Thyroid gland (tissue), 4 donors: Measurements from ENCODE around the gene METTL22. TPM values are rescaled to one million over a fixed set of nuclear protein-coding genes. Genes with fewer than 3 reads are reported as not detected.

Source experiments
- DNase-seq, 2 donors: peaks; one replicate each; pipeline ENCODE4 v3.0.0-alpha.2; 2019
- H3K27ac ChIP-seq, 3 donors: fragments of 200-600 bp; sonication (generic); 1 replicate in 2 of 3; 2 replicates in 1 of 3; pipeline ENCODE4 v1.5.1; 2016 to 2019; ENCODE audit warnings: mild to moderate bottlenecking in 1 of 3, moderate library complexity in 1 of 3
- H3K27me3 ChIP-seq: fragments of 200-600 bp; sonication (generic); one replicate; pipeline ENCODE4 v1.5.1; 2019
- H3K36me3 ChIP-seq, 2 donors: fragments of 200-600 bp; sonication (generic); one replicate each; pipeline ENCODE4 v1.5.1; 2016 to 2019
- H3K4me1 ChIP-seq, 2 donors: fragments of 200-600 bp; sonication (generic); one replicate each; pipeline ENCODE4 v1.5.1; 2017 to 2019
- H3K4me3 ChIP-seq, 3 donors: fragments of 200-600 bp; sonication (generic); replicated peaks in 1 of 3; 1 replicate in 2 of 3; 2 replicates in 1 of 3; pipeline ENCODE4 v1.5.1; 2016; ENCODE audit warnings: mild to moderate bottlenecking in 1 of 3
- H3K9me3 ChIP-seq: fragments of 200-600 bp; sonication (generic); one replicate; pipeline ENCODE4 v1.5.1; 2017
- CTCF ChIP-seq, 6 experiments: fragments of 200-600 bp in 3 of 6; fragments of 450-650 bp in 3 of 6; sonication (generic) in 3 of 6; IDR thresholded peaks; one replicate each; pipeline ENCODE4 v1.5.1; 2016 to 2019; ENCODE audit warnings: antibody characterized with exemption in 6 of 6, mild to moderate bottlenecking in 2 of 6, inconsistent platforms in 1 of 6, moderate library complexity in 1 of 6
- POLR2A ChIP-seq, 2 donors: fragments of 450-650 bp; IDR thresholded peaks; one replicate each; pipeline ENCODE4 v1.6.1; 2017; ENCODE audit warnings: antibody characterized with exemption in 2 of 2, mild to moderate bottlenecking in 2 of 2, moderate library complexity in 1 of 2
- WGBS, 2 donors: methylation state at CpG; one replicate each; pipeline ENCODE4 v1.1.5; 2017; 5-methylcytosine and 5-hydroxymethylcytosine counted together
- intact Hi-C: fragments of 100-400 bp; cut with DNase I; formaldehyde crosslinking; loops from one replicate; pipeline ENCODE4 v1.15.1; 2023
- total RNA-seq, 4 donors: library from RNA; depleted of rRNA; stranded (reverse); fragments of >200 nt; gene quantifications; one replicate each; pipeline ENCODE4 v1.2.3, GENCODE V29; 2016

The METTL22 gene
- total RNA-seq, 4 donors from 2014 or later = 16.5 to 43.2 (median 18.8) TPM

GRCh38 chr16:8669481-8669880 is 48.0 kb downstream of the METTL22 start:
- H3K4me3 ChIP-seq = no peak overlapping the region
- WGBS, 2 donors = 43 to 44% methylated on average over 1 of the region's 1 CpG
- no peaks in the 10 kb centered on the region for H3K27me3 ChIP-seq
- DNase-seq = peak; percentile 76 to 77
- no peak for TF ChIP-seq CTCF (IDR thresholded peaks at IDR 0.05)
- H3K36me3 ChIP-seq = no peaks in the 10 kb centered on the region
- H3K9me3 ChIP-seq = no peaks in the 10 kb centered on the region
- intact Hi-C loops = loop anchor here (5.0 kb wide), 1 partner anchor 123 kb away; no protein-coding TSS in a partner anchor
- H3K4me1 ChIP-seq = peaks cover 22 to 30% of the 10 kb centered on the region in 2 donors
- peak overlapping the region in 2 of 3 donors; percentile 22 to 27 for H3K27ac ChIP-seq

- H3K27ac ChIP-seq = peak overlapping the region; percentile 22 to 62 (median 27)
- DNase-seq = peak; percentile 64 to 73
- H3K27me3 ChIP-seq = no peaks in the 10 kb centered on the region
- intact Hi-C loops = no loop called here
- no peak overlapping the region for H3K4me3 ChIP-seq
- TF ChIP-seq POLR2A (IDR thresholded peaks at IDR 0.05) = no peak
- no peak for TF ChIP-seq CTCF (IDR thresholded peaks at IDR 0.05)
- 18 to 30% methylated on average over 1 of the region's 1 CpG for WGBS, 2 donors
- H3K4me1 ChIP-seq = peaks cover 26 to 29% of the 10 kb centered on the region in 2 donors
- H3K36me3 ChIP-seq = no peaks in the 10 kb centered on the region
- H3K9me3 ChIP-seq = no peaks in the 10 kb centered on the region
Measured at GRCh38 chr16:8670014-8670560, 48.6 kb downstream of the METTL22 start.

- WGBS, 2 donors = 23 to 35% methylated on average over 12 to 20 of the region's 24 CpGs
- H3K27me3 ChIP-seq = no peaks in the 10 kb centered on the region
- no peak overlapping the region for H3K27ac ChIP-seq
- TF ChIP-seq CTCF (IDR thresholded peaks at IDR 0.05) (no peak), POLR2A (IDR thresholded peaks at IDR 0.05) (no peak)
- H3K36me3 ChIP-seq = no peaks in the 10 kb centered on the region
- H3K9me3 ChIP-seq = no peaks in the 10 kb centered on the region
- peak overlapping the region in 2 of 3 donors; percentile 37 to 45 for H3K4me3 ChIP-seq
- intact Hi-C loops = no loop called here
- no peak for DNase-seq
- H3K4me1 ChIP-seq = peaks cover 29 to 33% of the 10 kb centered on the region in 2 donors
Measured at GRCh38 chr16:8673611-8674412, 52.3 kb downstream of the METTL22 start.

- Histone ChIP-seq H3K4me3 (peak within 1 kb of the TSS; percentile 45 to 71 (median 56)), H3K9me3 (no peaks in the 10 kb centered on the region), H3K36me3 (no peaks in the 10 kb centered on the region), H3K27me3 (no peaks in the 10 kb centered on the region), H3K27ac (no peak within 1 kb of the TSS), H3K4me1 (peaks cover 27 to 30% of the 10 kb centered on the region in 2 donors)
- peak; percentile 90 to 93 for DNase-seq
- WGBS, 2 donors = 15 to 21% methylated on average over 4 to 8 of the region's 49 CpGs
- intact Hi-C loops = no loop called here
- TF ChIP-seq POLR2A (IDR thresholded peaks at IDR 0.05) = peak in 1 of 2 donors; percentile 79
- TF ChIP-seq CTCF (IDR thresholded peaks at IDR 0.05) = no peak
Measured at GRCh38 chr16:8674413-8675022, 53.0 kb downstream of the METTL22 start, which contains the start of gene ABAT. TSS of gene ABAT (plus strand) at chr16:8674617. CDS start at chr16:8735740, 61,123 bp downstream.
